Panc1 (cell line): ENCODE measurements around the gene ANKMY1. TPM values are rescaled to one million over a fixed set of nuclear protein-coding genes. Genes with fewer than 3 reads are reported as not detected.
A peak's percentile ranks its signal among the peaks of the same experiment; 100 is the strongest.
"Not testable (repeated sequence)": the region's sequence is repeated elsewhere in the genome, so short reads cannot be mapped to it uniquely, and the experiment has no call there.

Experiments
- ATAC-seq: fragments of 200-7000 bp; cut with Tn5 transposase; 2 replicates; pipeline ENCODE4 v1.9.1; 2020; ENCODE audit warnings: mild to moderate bottlenecking, moderate library complexity
- BruUV-seq: library from RNA; stranded (reverse); fragments of 400-500 nt; replicated peaks from 2 replicates; lab custom pipeline; 2021; lab: Mats Ljungman, UMichigan
- CTCF ChIA-PET: fragments of 300-600 bp; sonication (Branson Sonifier 250); formaldehyde crosslinking; loops from one replicate; lab custom pipeline; 2022; ENCODE audit warnings: antibody characterized with exemption; lab: Charles Lee
- POLR2A ChIA-PET: fragments of 300-600 bp; sonication (Branson Sonifier 250); formaldehyde crosslinking; loops from one replicate; lab custom pipeline; 2022; ENCODE audit warnings: antibody characterized with exemption; lab: Charles Lee
- DNase-seq: peaks from one replicate; pipeline ENCODE4 v3.0.0-alpha.2; 2010; ENCODE audit warnings: low read depth, low spot score
- H3K27ac ChIP-seq: 2 replicates; pipeline ENCODE4 v1.5.1; 2011; ENCODE audit warnings: mild to moderate bottlenecking, low read length, inconsistent platforms
- H3K27me3 ChIP-seq: fragments of 200-500 bp; sonication (Bioruptor generic); 2 replicates; pipeline ENCODE4 v1.6.0; 2014; ENCODE audit warnings: low read length, inconsistent platforms; ENCODE audit not compliant: control insufficient read depth, insufficient read depth
- H3K36me3 ChIP-seq: fragments of 200-500 bp; sonication (Bioruptor generic); 2 replicates; pipeline ENCODE4 v1.5.1; 2014; ENCODE audit warnings: inconsistent platforms, mild to moderate bottlenecking, low read length, moderate library complexity; ENCODE audit not compliant: control insufficient read depth, insufficient read depth
- H3K4me1 ChIP-seq: 2 replicates; pipeline ENCODE4 v1.5.1; 2011; ENCODE audit warnings: inconsistent platforms, mild to moderate bottlenecking, low read length, moderate library complexity; ENCODE audit not compliant: control insufficient read depth, insufficient read depth
- H3K4me3 ChIP-seq, 2 experiments: 2 replicates each; pipeline ENCODE4 v1.5.1; 2011 to 2012; ENCODE audit warnings: low read depth in 2 of 2, low read length in 2 of 2, mild to moderate bottlenecking in 2 of 2, inconsistent platforms in 1 of 2, moderate library complexity in 1 of 2
- H3K9me3 ChIP-seq: fragments of 200-500 bp; sonication (Bioruptor generic); 2 replicates; pipeline ENCODE4 v1.5.1; 2014; ENCODE audit warnings: low read depth, mild to moderate bottlenecking, inconsistent platforms, low read length, moderate library complexity; ENCODE audit not compliant: control insufficient read depth, insufficient read depth
- CTCF ChIP-seq: fragments of 450-650 bp; IDR thresholded peaks from 2 replicates; pipeline ENCODE4 v1.5.1; 2017; ENCODE audit warnings: mild to moderate bottlenecking
- POLR2AphosphoS5 ChIP-seq: IDR thresholded peaks from 2 replicates; pipeline ENCODE4 v1.6.1; 2012; ENCODE audit warnings: mild to moderate bottlenecking, low read depth, low read length, moderate library complexity
- REST ChIP-seq, 2 experiments: IDR thresholded peaks; 2 replicates each; pipeline ENCODE4 v1.6.1; 2011 to 2012; ENCODE audit warnings: low read depth in 2 of 2, control low read depth in 1 of 2, low read length in 1 of 2, mild to moderate bottlenecking in 1 of 2, moderate library complexity in 1 of 2; ENCODE audit not compliant: insufficient read depth in 1 of 2
- SIN3A ChIP-seq: IDR thresholded peaks from 2 replicates; pipeline ENCODE4 v1.6.1; 2012; ENCODE audit warnings: low read depth, mild to moderate bottlenecking, low read length, moderate library complexity, borderline replicate concordance; ENCODE audit not compliant: insufficient read depth
- TCF7L2 ChIP-seq: IDR thresholded peaks from 2 replicates; pipeline ENCODE4 v1.6.1; 2011; ENCODE audit warnings: mild to moderate bottlenecking, low read depth, low read length, inconsistent platforms
- in situ Hi-C: cut with HindIII; loops from 2 replicates; pipeline ENCODE4 v1.10.0; 2016; ENCODE audit warnings: low sequenced_read_pairs, low pct_unique_long_range_greater_than_20kb
- intact Hi-C: fragments of 100-400 bp; cut with micrococcal nuclease; formaldehyde crosslinking; loops from one replicate; pipeline ENCODE4 v1.10.0; 2022; ENCODE audit not compliant: unreplicated experiment
- total RNA-seq: library from RNA; stranded (reverse); gene quantifications from one replicate; pipeline ENCODE4 v1.2.1, GENCODE V29; 2021; ENCODE audit not compliant: unreplicated experiment

ANKMY1 gene
- total RNA-seq, 1 experiment from 2014 or later, result 19.5 TPM

GRCh38 chr2:240498171-240498957, 59.4 kb downstream of the ANKMY1 start:
- in situ Hi-C loops (no loop called here), intact Hi-C loops (no loop called here)
- ChIA-PET CTCF (no interaction called here), POLR2A (no interaction called here)
- no peak overlapping the region for H3K27ac ChIP-seq
- H3K36me3 ChIP-seq, result no peaks in the 10 kb centered on the region
- no peaks in the 10 kb centered on the region for H3K9me3 ChIP-seq
- no peak for DNase-seq
- H3K4me3 ChIP-seq, result no peak overlapping the region
- no peak for TF ChIP-seq REST (IDR thresholded peaks at IDR 0.05; ENCODE audit: insufficient read depth in 1 of 2, low read depth in 2 of 2, low read length in 1 of 2)
- TF ChIP-seq TCF7L2, result no peak
- TF ChIP-seq CTCF, result no peak
- no peak for TF ChIP-seq SIN3A
- no peak for TF ChIP-seq POLR2AphosphoS5
- BruUV-seq, result no TSS peak
- H3K4me1 ChIP-seq, result no peaks in the 10 kb centered on the region
- H3K27me3 ChIP-seq, result no peaks in the 10 kb centered on the region
- ATAC-seq, result no peak

DNA sequence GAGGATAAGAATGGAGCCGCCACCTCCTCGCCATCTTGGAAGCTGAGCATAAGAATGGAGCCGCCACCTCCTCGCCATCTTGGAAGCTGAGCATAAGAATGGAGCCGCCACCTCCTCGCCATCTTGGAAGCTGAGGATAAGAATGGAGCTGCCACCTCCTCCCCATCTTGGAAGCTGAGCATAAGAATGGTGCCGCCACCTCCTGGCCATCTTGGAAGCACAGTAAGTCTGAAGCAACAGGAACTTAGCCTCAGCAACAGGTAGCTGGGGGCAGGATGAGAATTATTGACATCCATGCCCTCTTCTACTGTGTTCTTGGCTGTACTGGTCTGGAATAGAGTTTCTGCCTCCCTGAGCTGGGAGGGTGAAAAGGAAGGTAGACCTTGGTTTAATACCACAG, 60.7 kb downstream of the ANKMY1 start:
- ATAC-seq, H3K9me3 ChIP-seq, intact Hi-C loops, H3K27ac ChIP-seq, H3K4me3 ChIP-seq, H3K36me3 ChIP-seq, BruUV-seq, POLR2A ChIA-PET, CTCF ChIA-PET, in situ Hi-C loops, H3K27me3 ChIP-seq, H3K4me1 ChIP-seq: not testable (repeated sequence)
- peak; percentile 5 for DNase-seq

DNA sequence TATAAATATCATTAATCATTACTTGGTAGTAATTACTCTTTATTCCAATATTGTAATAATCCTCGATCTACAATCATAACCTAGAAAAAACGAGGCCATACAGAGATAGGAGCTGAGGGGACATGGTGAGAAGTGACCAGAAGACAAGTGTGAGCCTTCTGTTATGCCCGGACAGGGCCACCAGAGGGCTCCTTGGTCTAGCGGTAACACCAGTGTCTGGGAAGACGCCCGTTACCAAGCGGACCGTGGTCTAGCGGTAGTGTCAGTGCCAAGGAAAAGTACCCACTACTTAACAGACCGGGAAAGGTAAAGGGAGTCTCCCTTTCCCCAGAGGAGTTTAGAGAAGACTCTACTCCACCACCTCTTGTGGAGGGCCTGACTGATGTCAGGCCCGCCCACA, 62.8 kb downstream of the ANKMY1 start:
- H3K36me3 ChIP-seq, ATAC-seq, H3K4me1 ChIP-seq, H3K27ac ChIP-seq, BruUV-seq, in situ Hi-C loops, intact Hi-C loops, DNase-seq, POLR2A ChIA-PET, H3K4me3 ChIP-seq, H3K27me3 ChIP-seq: not testable (repeated sequence)
- peak; percentile 66 for TF ChIP-seq CTCF
- CTCF ChIA-PET, result interaction anchor here (0.6 kb wide), 1 partner anchor 22 kb away, joined by 4 read pairs; no protein-coding TSS in a partner anchor
- peaks cover 11% of the 10 kb centered on the region; the same call in 1 of the 2 replicates for H3K9me3 ChIP-seq
